Tibial artery (tissue), 4 donors: Measurements from ENCODE around the gene EML6.

Experiments
- DNase-seq, 2 donors: peaks; one replicate each; pipeline ENCODE4 v3.0.0-alpha.2; 2019
- H3K27ac ChIP-seq, 2 donors: fragments of 200-600 bp; sonication (generic) in 1 of 2; 1 replicate in 1 of 2; 2 replicates in 1 of 2; pipeline ENCODE4 v1.5.1; 2018 to 2019; ENCODE audit warnings: mild to moderate bottlenecking in 1 of 2
- H3K27me3 ChIP-seq, 2 donors: fragments of 200-600 bp; sonication (generic) in 1 of 2; one replicate each; pipeline versions ENCODE4 v1.5.1 to v1.6.0; 2016 to 2019
- H3K36me3 ChIP-seq, 3 donors: fragments of 200-600 bp; sonication (generic) in 2 of 3; one replicate each; pipeline ENCODE4 v1.5.1; 2016 to 2019; ENCODE audit warnings: mild to moderate bottlenecking in 2 of 3
- H3K4me1 ChIP-seq, 4 donors: fragments of 200-600 bp; sonication (generic) in 2 of 4; 1 replicate in 3 of 4; 2 replicates in 1 of 4; pipeline ENCODE4 v1.5.1; 2016 to 2019
- H3K4me3 ChIP-seq, 2 donors: fragments of 200-600 bp; sonication (generic) in 1 of 2; 1 replicate in 1 of 2; 2 replicates in 1 of 2; pipeline ENCODE4 v1.5.1; 2018 to 2019; ENCODE audit warnings: mild to moderate bottlenecking in 2 of 2
- H3K9me3 ChIP-seq, 3 donors: fragments of 200-600 bp; sonication (generic) in 1 of 3; one replicate each; pipeline ENCODE4 v1.5.1; 2016 to 2019
- intact Hi-C: fragments of 100-400 bp; cut with DNase I; formaldehyde crosslinking; loops from one replicate; pipeline ENCODE4 v1.15.0; 2023; ENCODE audit warnings: low total_unique reads
- TF ChIP-seq, protein P1 (sequence below), 2 experiments: fragments of 200-600 bp in 1 of 2; fragments of 450-650 bp in 1 of 2; IDR thresholded peaks; one replicate each; pipeline ENCODE4 v1.5.1; 2017 to 2019; ENCODE audit warnings: antibody characterized with exemption in 2 of 2, mild to moderate bottlenecking in 1 of 2, moderate library complexity in 1 of 2

Gene EML6

DNA sequence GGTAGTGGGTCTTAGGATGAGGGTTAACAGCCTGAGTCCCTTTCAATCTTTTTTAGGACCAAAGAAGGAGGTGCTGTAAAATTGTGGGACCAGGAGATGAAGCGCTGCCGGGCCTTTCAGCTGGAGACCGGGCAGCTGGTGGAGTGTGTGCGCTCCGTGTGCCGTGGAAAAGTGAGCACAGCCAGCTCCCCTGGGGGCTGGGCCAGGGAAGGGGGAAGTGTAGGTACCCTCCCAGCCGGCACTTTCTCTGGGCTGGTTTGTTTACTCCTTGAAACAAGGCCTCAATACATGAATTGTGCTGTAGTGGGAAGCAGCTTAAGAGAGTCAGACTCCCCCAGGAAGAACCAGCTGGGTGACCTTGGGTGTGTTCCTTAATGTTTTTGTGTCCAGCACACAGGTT is 236.7 kb downstream of the EML6 start:
- no peaks in the 10 kb centered on the region for H3K27me3 ChIP-seq
- TF ChIP-seq, protein P1, sequence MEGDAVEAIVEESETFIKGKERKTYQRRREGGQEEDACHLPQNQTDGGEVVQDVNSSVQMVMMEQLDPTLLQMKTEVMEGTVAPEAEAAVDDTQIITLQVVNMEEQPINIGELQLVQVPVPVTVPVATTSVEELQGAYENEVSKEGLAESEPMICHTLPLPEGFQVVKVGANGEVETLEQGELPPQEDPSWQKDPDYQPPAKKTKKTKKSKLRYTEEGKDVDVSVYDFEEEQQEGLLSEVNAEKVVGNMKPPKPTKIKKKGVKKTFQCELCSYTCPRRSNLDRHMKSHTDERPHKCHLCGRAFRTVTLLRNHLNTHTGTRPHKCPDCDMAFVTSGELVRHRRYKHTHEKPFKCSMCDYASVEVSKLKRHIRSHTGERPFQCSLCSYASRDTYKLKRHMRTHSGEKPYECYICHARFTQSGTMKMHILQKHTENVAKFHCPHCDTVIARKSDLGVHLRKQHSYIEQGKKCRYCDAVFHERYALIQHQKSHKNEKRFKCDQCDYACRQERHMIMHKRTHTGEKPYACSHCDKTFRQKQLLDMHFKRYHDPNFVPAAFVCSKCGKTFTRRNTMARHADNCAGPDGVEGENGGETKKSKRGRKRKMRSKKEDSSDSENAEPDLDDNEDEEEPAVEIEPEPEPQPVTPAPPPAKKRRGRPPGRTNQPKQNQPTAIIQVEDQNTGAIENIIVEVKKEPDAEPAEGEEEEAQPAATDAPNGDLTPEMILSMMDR (IDR thresholded peaks at IDR 0.05): no peak
- H3K9me3 ChIP-seq: no peaks in the 10 kb centered on the region
- H3K36me3 ChIP-seq: no peaks in the 10 kb centered on the region
- no peak overlapping the region for H3K4me3 ChIP-seq
- no peak overlapping the region for H3K27ac ChIP-seq
- intact Hi-C loops: no loop called here
- DNase-seq: no peak
- H3K4me1 ChIP-seq: peaks cover 0 to 9% (median 0%) of the 10 kb centered on the region in 4 donors

DNA sequence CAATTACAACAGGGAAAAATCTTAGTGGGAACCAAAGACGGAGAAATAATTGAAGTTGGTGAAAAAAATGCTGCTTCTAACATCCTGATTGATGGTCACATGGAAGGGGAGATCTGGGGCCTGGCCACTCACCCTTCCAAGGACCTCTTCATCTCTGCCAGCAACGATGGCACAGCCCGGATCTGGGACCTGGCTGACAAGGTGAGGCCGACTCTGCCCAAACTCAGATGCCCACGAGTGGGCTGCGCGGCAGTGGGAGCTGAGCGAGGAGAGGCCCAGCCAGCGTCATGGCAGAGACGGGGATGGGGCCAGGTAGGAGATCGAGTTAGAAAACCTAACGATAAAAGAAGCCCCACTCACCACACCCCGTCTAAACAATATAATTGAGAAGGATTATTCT is 239.0 kb downstream of the EML6 start:
- H3K9me3 ChIP-seq: no peaks in the 10 kb centered on the region
- TF ChIP-seq, protein P1 (IDR thresholded peaks at IDR 0.05): no peak
- H3K27me3 ChIP-seq: no peaks in the 10 kb centered on the region

DNA sequence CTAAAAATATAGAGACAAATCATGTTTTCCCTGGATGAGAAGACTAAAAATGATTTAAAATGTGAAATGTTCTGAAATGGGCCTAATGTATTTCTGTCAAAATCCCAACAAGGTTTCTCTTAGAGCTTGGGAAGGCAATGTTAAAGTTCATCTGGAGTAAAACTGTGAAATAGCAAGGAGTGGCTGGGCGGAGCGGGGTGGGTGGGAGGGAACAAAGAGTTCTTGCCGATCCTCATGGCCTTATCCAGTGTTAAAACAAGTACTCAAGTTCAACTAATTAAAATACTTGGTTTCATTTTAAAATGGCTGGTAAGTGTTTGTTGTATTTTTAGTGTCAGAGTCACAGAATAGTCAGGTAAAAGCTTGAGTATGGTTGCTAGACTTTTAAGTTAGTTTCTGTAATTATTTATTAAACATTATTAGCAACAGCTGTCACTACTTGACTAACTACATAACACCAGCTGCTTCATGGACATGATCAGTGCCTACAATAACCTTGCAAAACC is 239.5 kb downstream of the EML6 start:
- no peaks in the 10 kb centered on the region for H3K9me3 ChIP-seq
- no peaks in the 10 kb centered on the region for H3K27me3 ChIP-seq
- H3K27ac ChIP-seq: no peak overlapping the region
- no peak overlapping the region for H3K4me3 ChIP-seq
- TF ChIP-seq, protein P1 (IDR thresholded peaks at IDR 0.05): no peak
- peaks cover 0 to 15% (median 0%) of the 10 kb centered on the region in 4 donors for H3K4me1 ChIP-seq
- H3K36me3 ChIP-seq: peaks cover 0 to 4% (median 1%) of the 10 kb centered on the region in 3 donors
- intact Hi-C loops: no loop called here
- DNase-seq: no peak

More for the DNA sequence above, 239.0 kb downstream of the EML6 start:
- intact Hi-C loops: no loop called here
- no peaks in the 10 kb centered on the region for H3K36me3 ChIP-seq
- no peak overlapping the region for H3K4me3 ChIP-seq
- no peak for DNase-seq
- no peak overlapping the region for H3K27ac ChIP-seq
- peaks cover 0 to 15% (median 0%) of the 10 kb centered on the region in 4 donors for H3K4me1 ChIP-seq

DNA sequence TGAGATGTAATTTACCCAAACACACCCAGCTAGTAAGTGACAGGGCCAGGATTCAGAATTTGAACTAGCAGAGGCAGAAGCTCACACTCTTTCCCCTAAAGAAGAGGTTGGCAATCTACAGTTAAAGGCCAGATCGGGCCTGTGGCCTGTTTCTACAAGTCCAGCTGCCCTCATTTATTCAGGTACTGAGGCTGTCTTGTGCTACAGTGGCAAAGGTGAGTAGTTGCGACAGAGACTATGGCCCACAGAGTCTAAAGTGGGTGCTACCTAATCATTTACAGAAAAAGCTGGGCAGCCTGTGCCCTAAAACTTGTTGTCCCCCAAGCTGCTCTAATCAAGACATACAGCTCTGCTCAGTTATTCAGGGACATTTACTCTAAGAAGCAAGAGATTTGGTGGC is 240.0 kb downstream of the EML6 start:
- Histone ChIP-seq H3K4me1 (peaks cover 0 to 15% (median 0%) of the 10 kb centered on the region in 4 donors), H3K4me3 (no peak overlapping the region), H3K27me3 (no peaks in the 10 kb centered on the region), H3K36me3 (peaks cover 0 to 6% (median 5%) of the 10 kb centered on the region in 3 donors), H3K9me3 (no peaks in the 10 kb centered on the region), H3K27ac (no peak overlapping the region)
- TF ChIP-seq, protein P1 (IDR thresholded peaks at IDR 0.05): no peak
- intact Hi-C loops: no loop called here
- no peak for DNase-seq

DNA sequence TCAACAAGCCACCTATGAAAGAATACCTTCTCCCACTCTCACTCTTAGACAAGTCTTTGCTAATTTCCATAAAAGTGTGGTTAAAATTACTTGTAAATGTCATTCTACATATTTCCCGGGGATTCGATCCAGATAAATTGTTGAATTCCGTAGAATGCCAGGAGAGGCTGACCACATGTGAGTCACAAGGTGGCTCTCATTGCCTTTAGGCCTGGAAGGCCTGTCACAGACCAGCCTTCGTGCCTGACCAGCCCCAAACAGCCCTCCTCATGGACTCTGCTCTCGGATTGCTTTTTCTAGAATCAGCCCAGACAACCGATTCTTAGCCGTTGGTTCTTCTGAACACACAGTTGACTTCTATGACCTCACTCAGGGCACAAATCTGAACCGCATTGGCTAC is 240.8 kb downstream of the EML6 start:
- Histone ChIP-seq H3K36me3 (peaks cover 0 to 14% (median 5%) of the 10 kb centered on the region in 3 donors), H3K27ac (no peak overlapping the region), H3K27me3 (no peaks in the 10 kb centered on the region), H3K4me1 (peaks cover 0 to 15% (median 0%) of the 10 kb centered on the region in 4 donors), H3K4me3 (no peak overlapping the region), H3K9me3 (no peaks in the 10 kb centered on the region)
- TF ChIP-seq, protein P1 (IDR thresholded peaks at IDR 0.05): no peak
- DNase-seq: no peak
- intact Hi-C loops: no loop called here

DNA sequence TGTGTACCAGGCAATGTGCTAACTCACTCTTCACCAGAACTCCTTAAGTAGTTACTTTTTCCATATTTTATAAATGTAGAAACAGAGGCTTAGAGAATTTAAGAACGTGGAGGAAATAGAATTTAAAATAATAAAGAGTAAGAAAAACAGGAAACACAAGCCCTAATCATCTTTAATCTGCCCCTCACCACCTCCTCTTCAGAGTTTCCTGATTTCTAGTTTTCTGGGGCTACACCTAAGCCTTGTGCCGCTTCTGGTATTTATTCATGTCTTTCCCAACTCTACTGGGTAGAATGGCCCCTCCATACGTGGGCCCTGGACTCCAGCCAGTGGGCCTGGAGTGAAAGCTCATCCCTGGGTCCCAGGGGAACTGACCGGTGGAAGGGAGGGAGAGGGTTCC is 241.4 kb downstream of the EML6 start:
- Histone ChIP-seq H3K27ac (no peak overlapping the region), H3K4me3 (no peak overlapping the region), H3K9me3 (no peaks in the 10 kb centered on the region), H3K36me3 (peaks cover 0 to 20% (median 7%) of the 10 kb centered on the region in 3 donors), H3K27me3 (no peaks in the 10 kb centered on the region), H3K4me1 (peaks cover 0 to 15% (median 0%) of the 10 kb centered on the region in 4 donors)
- intact Hi-C loops: no loop called here
- DNase-seq: no peak
- TF ChIP-seq, protein P1 (IDR thresholded peaks at IDR 0.05): no peak
